Ovary (tissue), 9 donors: ENCODE results near the gene UST. TPM values are rescaled to one million over a fixed set of nuclear protein-coding genes. Genes with fewer than 3 reads are reported as not detected.

Experiments used
- DNase-seq, 5 donors: peaks; one replicate each; pipeline ENCODE4 v3.0.0-alpha.2; 2019 to 2020
- H3K27ac ChIP-seq, 2 donors: fragments of 200-600 bp; one replicate each; pipeline versions ENCODE4 v1.5.1 to v1.8.0; 2019 to 2022
- H3K27me3 ChIP-seq: fragments of 200-600 bp; one replicate; pipeline ENCODE4 v1.8.0; 2022
- H3K36me3 ChIP-seq: fragments of 200-600 bp; sonication (generic); one replicate; pipeline ENCODE4 v1.5.1; 2019
- H3K4me1 ChIP-seq: one replicate; pipeline ENCODE4 v1.8.1; 2013; ENCODE audit warnings: mild to moderate bottlenecking, moderate library complexity; ENCODE audit not compliant: insufficient read depth
- H3K4me3 ChIP-seq: fragments of 200-600 bp; sonication (generic); one replicate; pipeline ENCODE4 v1.5.1; 2017
- H3K9me3 ChIP-seq, 2 donors: fragments of 200-600 bp in 1 of 2; sonication (generic) in 1 of 2; one replicate each; pipeline versions ENCODE4 v1.5.1 to v1.8.1; 2013 to 2019; ENCODE audit warnings: mild to moderate bottlenecking in 1 of 2, moderate library complexity in 1 of 2
- EP300 ChIP-seq: sonication (generic); formaldehyde crosslinking; IDR thresholded peaks from one replicate; pipeline ENCODE4 v1.6.1; 2017; ENCODE audit warnings: antibody characterized with exemption
- POLR2A ChIP-seq: fragments of 450-650 bp; IDR thresholded peaks from one replicate; pipeline ENCODE4 v1.6.1; 2017; ENCODE audit warnings: antibody characterized with exemption, mild to moderate bottlenecking, moderate library complexity
- WGBS, 3 donors: extraction: QIAGEN DNeasy Blood & Tissue Kit in 1 of 3; methylation state at CpG; one replicate each; pipeline versions ENCODE4 v1.1.5 to v1.1.7; 2013 to 2017; 5-methylcytosine and 5-hydroxymethylcytosine counted together
- intact Hi-C, 4 donors: fragments of 100-400 bp; cut with DNase I; formaldehyde crosslinking; loops; one replicate each; pipeline versions ENCODE4 v1.11.0 to v1.15.1; 2022 to 2023
- polyA plus RNA-seq, 2 donors: library from polyadenylated mRNA; stranded (reverse); fragments of 200-250 nt in 1 of 2; fragments of 350-450 nt in 1 of 2; fragmentation: Illumina TruSeq in 1 of 2; extraction: RNeasy Lipid Tissue Mini Kit (QIAGEN cat#74804) in 1 of 2; gene quantifications; one replicate each; pipeline ENCODE4 v1.2.3, GENCODE V29; 2013 to 2014
- total RNA-seq, 7 donors: library from RNA; depleted of rRNA in 2 of 7; stranded (reverse); fragments of >200 nt in 2 of 7; fragmentation: NEBNext Ultra II Directional in 3 of 7; extraction: Animal tissue kit (Norgen Biotek cat#: 25700) in 3 of 7; gene quantifications; one replicate each; pipeline versions ENCODE4 v1.1.0 to v1.2.4, GENCODE V29; 2016 to 2023
- TF ChIP-seq, protein P1 (sequence below), 3 donors: fragments of 450-650 bp in 2 of 3; fragments of 200-600 bp in 1 of 3; IDR thresholded peaks; one replicate each; pipeline versions ENCODE4 v1.5.1 to v1.8.0; 2016 to 2022; ENCODE audit warnings: antibody characterized with exemption in 3 of 3, mild to moderate bottlenecking in 1 of 3
- donor health status: DM: no; HTN: no; CAD: no; lungs with moderate emphysema.
- donor health status: DM: no; HTN: no; CAD: no.
- donor health status: Bipolar disorder and iron deficiency.
- donor health status: DM: yes; HTN: yes; CAD: no.
- donor health status: DM: no; HTN: no; CAD: no.
- donor health status: DM: yes; HTN: yes; CAD: no.

Gene UST
- total and polyA plus RNA-seq, 9 donors: 11.8 to 20.1 (median 16.5) TPM

DNA sequence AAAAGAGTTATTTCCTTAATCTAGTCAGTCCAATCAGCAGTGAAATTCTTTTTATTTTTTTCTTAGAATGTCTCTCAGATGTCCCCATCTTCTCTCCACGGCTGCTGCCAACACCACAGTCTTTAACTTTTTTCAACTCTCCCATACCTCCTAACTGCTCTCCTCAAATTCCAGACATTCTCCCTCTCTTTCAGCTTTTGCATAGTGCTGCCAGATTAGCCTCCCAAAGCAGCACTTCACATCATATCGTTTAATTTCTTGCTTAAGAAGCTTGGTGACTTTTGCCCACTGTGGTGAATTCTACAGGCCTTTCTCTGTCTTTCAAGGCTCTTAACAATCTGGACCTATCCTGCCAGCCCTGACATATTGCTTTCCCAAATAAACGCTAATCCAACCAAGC, 233.4 kb downstream of the UST start:
- no peak for DNase-seq
- no peaks in the 10 kb centered on the region for H3K36me3 ChIP-seq
- 23 to 32% (median 29%) methylated on average over 3 of the region's 3 CpGs for WGBS, 3 donors
- H3K4me3 ChIP-seq: no peak overlapping the region
- H3K27ac ChIP-seq: no peak overlapping the region
- peaks cover 16% of the 10 kb centered on the region for H3K4me1 ChIP-seq
- no peaks in the 10 kb centered on the region for H3K27me3 ChIP-seq
- intact Hi-C loops: no loop called here
- TF ChIP-seq, protein P1, sequence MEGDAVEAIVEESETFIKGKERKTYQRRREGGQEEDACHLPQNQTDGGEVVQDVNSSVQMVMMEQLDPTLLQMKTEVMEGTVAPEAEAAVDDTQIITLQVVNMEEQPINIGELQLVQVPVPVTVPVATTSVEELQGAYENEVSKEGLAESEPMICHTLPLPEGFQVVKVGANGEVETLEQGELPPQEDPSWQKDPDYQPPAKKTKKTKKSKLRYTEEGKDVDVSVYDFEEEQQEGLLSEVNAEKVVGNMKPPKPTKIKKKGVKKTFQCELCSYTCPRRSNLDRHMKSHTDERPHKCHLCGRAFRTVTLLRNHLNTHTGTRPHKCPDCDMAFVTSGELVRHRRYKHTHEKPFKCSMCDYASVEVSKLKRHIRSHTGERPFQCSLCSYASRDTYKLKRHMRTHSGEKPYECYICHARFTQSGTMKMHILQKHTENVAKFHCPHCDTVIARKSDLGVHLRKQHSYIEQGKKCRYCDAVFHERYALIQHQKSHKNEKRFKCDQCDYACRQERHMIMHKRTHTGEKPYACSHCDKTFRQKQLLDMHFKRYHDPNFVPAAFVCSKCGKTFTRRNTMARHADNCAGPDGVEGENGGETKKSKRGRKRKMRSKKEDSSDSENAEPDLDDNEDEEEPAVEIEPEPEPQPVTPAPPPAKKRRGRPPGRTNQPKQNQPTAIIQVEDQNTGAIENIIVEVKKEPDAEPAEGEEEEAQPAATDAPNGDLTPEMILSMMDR (IDR thresholded peaks at IDR 0.05): no peak
- TF ChIP-seq POLR2A (no peak), EP300 (no peak)
- H3K9me3 ChIP-seq: no peaks in the 10 kb centered on the region

DNA sequence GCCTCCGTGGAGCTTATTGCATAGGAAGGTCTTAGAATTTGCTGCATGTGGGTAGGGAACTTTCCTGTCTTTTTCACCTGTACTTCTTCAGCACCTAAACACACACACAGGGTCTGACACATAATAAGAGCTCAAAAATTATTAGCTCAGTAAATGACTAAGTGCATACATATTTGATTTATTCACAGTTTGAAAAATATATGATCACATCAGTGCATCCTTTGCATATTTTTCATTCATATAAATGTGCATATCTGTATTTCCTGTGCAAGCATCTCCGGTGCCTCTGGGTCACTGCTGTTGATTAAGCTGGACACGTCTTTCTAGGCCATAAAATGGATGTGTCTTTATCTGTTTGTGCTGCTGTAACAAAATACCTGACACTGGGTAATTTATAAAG, 234.7 kb downstream of the UST start:
- intact Hi-C loops: no loop called here
- H3K4me1 ChIP-seq: peaks cover 16% of the 10 kb centered on the region

GRCh38 chr6:148983101-148983761, 236.4 kb downstream of the UST start:
- WGBS, 3 donors: 19 to 44% (median 41%) methylated on average over 9 of the region's 9 CpGs
- Histone ChIP-seq H3K27ac (peak overlapping the region in 1 of 2 donors; percentile 16), H3K4me3 (no peak overlapping the region), H3K27me3 (no peaks in the 10 kb centered on the region), H3K9me3 (no peaks in the 10 kb centered on the region), H3K4me1 (peaks cover 16% of the 10 kb centered on the region), H3K36me3 (no peaks in the 10 kb centered on the region)
- intact Hi-C loops: no loop called here
- no peak for DNase-seq
- no peak for TF ChIP-seq EP300
- TF ChIP-seq, protein P1 (IDR thresholded peaks at IDR 0.05): no peak

More for the DNA sequence above, 234.7 kb downstream of the UST start:
- Histone ChIP-seq H3K27me3 (no peaks in the 10 kb centered on the region), H3K36me3 (no peaks in the 10 kb centered on the region), H3K4me3 (no peak overlapping the region), H3K9me3 (no peaks in the 10 kb centered on the region), H3K27ac (no peak overlapping the region)
- no peak for TF ChIP-seq EP300
- TF ChIP-seq, protein P1 (IDR thresholded peaks at IDR 0.05): no peak
- no peak for TF ChIP-seq POLR2A
- 86 to 93% (median 86%) methylated on average over 3 of the region's 3 CpGs for WGBS, 3 donors
- no peak for DNase-seq

DNA sequence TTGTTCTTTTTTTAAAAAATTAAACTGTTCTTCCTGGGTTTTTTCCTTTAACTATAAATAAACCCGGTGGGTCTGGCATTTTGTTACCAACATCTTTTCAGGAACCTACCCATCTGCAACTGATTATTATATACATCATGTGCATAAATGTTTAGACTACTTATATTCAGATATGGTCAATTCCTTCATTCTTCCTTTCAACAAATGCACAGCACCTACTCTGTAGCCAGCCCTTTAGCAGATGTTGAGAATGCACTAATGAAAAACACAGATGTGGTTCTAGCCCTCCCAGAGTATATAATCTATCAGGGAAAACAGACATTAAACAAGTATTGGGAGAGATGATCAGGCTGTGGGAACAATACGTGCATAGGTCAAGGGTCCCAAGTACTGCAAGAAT, 237.1 kb downstream of the UST start:
- 41 to 62% (median 52%) methylated on average over 2 of the region's 2 CpGs for WGBS, 3 donors
- no peaks in the 10 kb centered on the region for H3K27me3 ChIP-seq
- no peak overlapping the region for H3K4me3 ChIP-seq
- no peaks in the 10 kb centered on the region for H3K9me3 ChIP-seq
- DNase-seq: no peak
- intact Hi-C loops: no loop called here
- H3K36me3 ChIP-seq: no peaks in the 10 kb centered on the region
- TF ChIP-seq EP300 (no peak), POLR2A (no peak)
- TF ChIP-seq, protein P1 (IDR thresholded peaks at IDR 0.05): no peak
- H3K27ac ChIP-seq: peak overlapping the region in 1 of 2 donors; percentile 16
- H3K4me1 ChIP-seq: peaks cover 15% of the 10 kb centered on the region
